ENCODE data around the gene RPGR. TPM values are rescaled to one million over a fixed set of nuclear protein-coding genes. Genes with fewer than 3 reads are reported as not detected.

RPGR gene
- 1 to 10 TPM; 4.2 to 6.1 TPM for total RNA-seq

- ATAC-seq = peak; percentile 96
- CTCF ChIA-PET = interaction anchor here (0.6 to 1.9 kb wide), 22 partner anchors 8 to 565 kb away, joined by 3 to 12 read pairs (median 4); partner anchors contain the start of gene SRPX
- H3K27me3 Mint-ChIP-seq = no peaks in the 10 kb centered on the region
- H3K4me3 Mint-ChIP-seq = peak within 1 kb of the TSS; percentile 83
- H3K27ac Mint-ChIP-seq = peak within 1 kb of the TSS; percentile 93
- H3K9me3 Mint-ChIP-seq (ENCODE audit: low read depth) = no peaks in the 10 kb centered on the region
- H3K4me1 Mint-ChIP-seq = peaks cover 27% of the 10 kb centered on the region
- peak; percentile 95 for DNase-seq
- no peaks in the 10 kb centered on the region for H3K36me3 Mint-ChIP-seq
Observed at GRCh38 chrX:38327007-38327774, at the start of gene RPGR. TSS of gene RPGR (minus strand) at chrX:38327509. CDS start at chrX:38327367, 142 bp downstream.

DNA sequence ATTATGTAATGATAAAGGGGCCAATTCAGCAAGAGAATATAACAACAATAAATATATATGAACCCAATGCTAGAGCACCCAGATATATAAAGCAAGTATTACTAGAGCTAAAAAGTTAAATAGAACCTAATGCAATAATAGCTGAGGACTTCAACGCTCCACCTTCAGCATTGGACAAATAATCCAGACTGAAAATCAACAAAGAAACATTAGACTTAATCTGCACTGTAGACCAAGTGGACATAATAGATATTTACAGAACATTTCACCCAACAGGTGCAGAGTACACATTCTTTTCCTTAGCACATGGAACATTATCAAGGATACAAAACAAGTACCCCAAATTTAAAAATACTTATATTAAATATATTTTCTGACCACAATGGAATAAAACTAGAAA lies 49.4 kb upstream of the RPGR start:
- Mint-ChIP-seq H3K4me1 (no peaks in the 10 kb centered on the region), H3K9me3 (ENCODE audit: low read depth) (no peaks in the 10 kb centered on the region), H3K27me3 (peaks cover 5% of the 10 kb centered on the region), H3K4me3 (no peak overlapping the region), H3K36me3 (no peaks in the 10 kb centered on the region), H3K27ac (no peak overlapping the region)
- no peak for ATAC-seq
- CTCF ChIA-PET = no interaction called here
- DNase-seq = no peak

DNA sequence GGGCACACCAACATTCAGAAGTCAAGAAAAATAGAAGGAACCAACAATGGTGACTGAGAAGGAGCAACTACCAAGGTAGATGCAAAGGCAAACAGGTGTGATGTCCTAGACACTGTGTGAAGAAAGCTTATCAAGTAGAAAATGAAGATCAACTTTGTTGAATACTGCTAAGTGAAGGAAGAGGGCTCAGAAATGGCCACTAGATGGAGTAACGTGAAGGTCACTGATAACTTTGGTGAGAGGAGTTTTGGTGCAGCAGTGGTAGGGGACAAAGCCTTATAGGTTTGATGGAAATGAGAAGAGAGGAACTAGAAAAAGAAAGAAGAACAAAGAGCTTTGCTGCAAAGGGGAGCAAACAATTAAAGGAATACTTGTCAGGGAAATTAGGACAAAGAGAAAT lies 48.6 kb upstream of the RPGR start:
- H3K27me3 Mint-ChIP-seq = peaks cover 10% of the 10 kb centered on the region
- H3K4me1 Mint-ChIP-seq = no peaks in the 10 kb centered on the region
- no peaks in the 10 kb centered on the region for H3K36me3 Mint-ChIP-seq
- CTCF ChIA-PET = no interaction called here
- H3K27ac Mint-ChIP-seq = no peak overlapping the region
- H3K4me3 Mint-ChIP-seq = no peak overlapping the region
- no peaks in the 10 kb centered on the region for H3K9me3 Mint-ChIP-seq (ENCODE audit: low read depth)
- no peak for ATAC-seq
- DNase-seq = no peak

GRCh38 chrX:38374431-38374830 lies 47.1 kb upstream of the RPGR start:
- Mint-ChIP-seq H3K9me3 (ENCODE audit: low read depth) (no peaks in the 10 kb centered on the region), H3K4me3 (no peak overlapping the region), H3K27ac (no peak overlapping the region), H3K36me3 (no peaks in the 10 kb centered on the region), H3K27me3 (peaks cover 10% of the 10 kb centered on the region), H3K4me1 (no peaks in the 10 kb centered on the region)
- CTCF ChIA-PET = no interaction called here
- ATAC-seq (no peak), DNase-seq (no peak)

DNA sequence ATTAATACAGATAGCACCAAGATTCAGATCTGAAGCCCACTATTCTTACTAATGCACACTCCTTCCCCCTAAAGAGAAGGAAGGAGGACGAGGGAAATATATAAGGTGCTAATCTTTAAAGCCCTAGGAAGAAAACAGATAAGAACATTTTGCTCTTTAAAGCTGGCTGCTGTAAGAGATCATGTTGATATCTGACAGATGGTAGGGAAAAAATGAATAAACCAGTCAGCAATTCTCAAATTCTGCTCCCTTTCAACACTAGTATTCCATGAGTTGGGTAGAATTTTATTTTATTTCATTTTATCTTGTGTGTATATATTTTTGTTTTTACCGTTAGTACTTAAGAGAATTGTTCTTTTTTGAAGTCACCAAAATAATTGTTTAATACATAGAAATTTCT lies 44.3 kb upstream of the RPGR start:
- CTCF ChIA-PET = no interaction called here
- peaks cover 7% of the 10 kb centered on the region for H3K27me3 Mint-ChIP-seq
- H3K36me3 Mint-ChIP-seq = no peaks in the 10 kb centered on the region
- H3K9me3 Mint-ChIP-seq (ENCODE audit: low read depth) = no peaks in the 10 kb centered on the region
- DNase-seq (no peak), ATAC-seq (no peak)
- no peaks in the 10 kb centered on the region for H3K4me1 Mint-ChIP-seq
- H3K27ac Mint-ChIP-seq = no peak overlapping the region
- no peak overlapping the region for H3K4me3 Mint-ChIP-seq

- no peak overlapping the region for H3K4me3 Mint-ChIP-seq
Observed at GRCh38 chrX:38368774-38369173, 41.5 kb upstream of the RPGR start.

DNA sequence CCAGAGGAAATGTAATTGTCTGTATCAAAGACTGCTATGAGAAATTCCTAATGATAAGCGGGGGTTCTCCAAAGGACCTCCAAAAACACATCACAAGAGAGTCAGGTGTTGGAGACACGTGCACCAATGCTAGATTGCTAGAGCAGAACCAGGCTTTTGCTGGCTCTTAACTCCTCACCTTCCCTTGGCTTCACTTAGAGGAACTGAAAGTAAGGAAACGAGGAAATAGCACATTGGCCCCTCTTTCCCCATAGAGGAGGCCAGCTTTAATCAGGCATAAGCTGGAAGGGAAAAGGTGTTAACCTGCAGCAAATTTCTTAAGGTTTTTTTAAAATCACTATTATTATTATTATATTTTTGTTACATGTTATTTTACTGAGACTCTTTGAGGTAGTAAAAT lies 38.6 kb upstream of the RPGR start:
- Mint-ChIP-seq H3K9me3 (ENCODE audit: low read depth) (no peaks in the 10 kb centered on the region), H3K27ac (no peak overlapping the region), H3K4me3 (no peak overlapping the region), H3K27me3 (peaks cover 2% of the 10 kb centered on the region), H3K36me3 (no peaks in the 10 kb centered on the region), H3K4me1 (no peaks in the 10 kb centered on the region)
- CTCF ChIA-PET = no interaction called here
- ATAC-seq (no peak), DNase-seq (no peak)

More at GRCh38 chrX:38368774-38369173, 41.5 kb upstream of the RPGR start:
- Mint-ChIP-seq H3K9me3 (ENCODE audit: low read depth) (no peaks in the 10 kb centered on the region), H3K27ac (no peak overlapping the region), H3K36me3 (no peaks in the 10 kb centered on the region), H3K4me1 (no peaks in the 10 kb centered on the region), H3K27me3 (peaks cover 7% of the 10 kb centered on the region)
- ATAC-seq (no peak), DNase-seq (no peak)
- CTCF ChIA-PET = no interaction called here

GRCh38 chrX:38363046-38363445 lies 35.7 kb upstream of the RPGR start:
- no peak overlapping the region for H3K4me3 Mint-ChIP-seq
- CTCF ChIA-PET = no interaction called here
- peaks cover 2% of the 10 kb centered on the region for H3K27me3 Mint-ChIP-seq
- no peaks in the 10 kb centered on the region for H3K36me3 Mint-ChIP-seq
- no peak for ATAC-seq
- no peak for DNase-seq
- no peaks in the 10 kb centered on the region for H3K9me3 Mint-ChIP-seq (ENCODE audit: low read depth)
- no peaks in the 10 kb centered on the region for H3K4me1 Mint-ChIP-seq
- no peak overlapping the region for H3K27ac Mint-ChIP-seq

DNA sequence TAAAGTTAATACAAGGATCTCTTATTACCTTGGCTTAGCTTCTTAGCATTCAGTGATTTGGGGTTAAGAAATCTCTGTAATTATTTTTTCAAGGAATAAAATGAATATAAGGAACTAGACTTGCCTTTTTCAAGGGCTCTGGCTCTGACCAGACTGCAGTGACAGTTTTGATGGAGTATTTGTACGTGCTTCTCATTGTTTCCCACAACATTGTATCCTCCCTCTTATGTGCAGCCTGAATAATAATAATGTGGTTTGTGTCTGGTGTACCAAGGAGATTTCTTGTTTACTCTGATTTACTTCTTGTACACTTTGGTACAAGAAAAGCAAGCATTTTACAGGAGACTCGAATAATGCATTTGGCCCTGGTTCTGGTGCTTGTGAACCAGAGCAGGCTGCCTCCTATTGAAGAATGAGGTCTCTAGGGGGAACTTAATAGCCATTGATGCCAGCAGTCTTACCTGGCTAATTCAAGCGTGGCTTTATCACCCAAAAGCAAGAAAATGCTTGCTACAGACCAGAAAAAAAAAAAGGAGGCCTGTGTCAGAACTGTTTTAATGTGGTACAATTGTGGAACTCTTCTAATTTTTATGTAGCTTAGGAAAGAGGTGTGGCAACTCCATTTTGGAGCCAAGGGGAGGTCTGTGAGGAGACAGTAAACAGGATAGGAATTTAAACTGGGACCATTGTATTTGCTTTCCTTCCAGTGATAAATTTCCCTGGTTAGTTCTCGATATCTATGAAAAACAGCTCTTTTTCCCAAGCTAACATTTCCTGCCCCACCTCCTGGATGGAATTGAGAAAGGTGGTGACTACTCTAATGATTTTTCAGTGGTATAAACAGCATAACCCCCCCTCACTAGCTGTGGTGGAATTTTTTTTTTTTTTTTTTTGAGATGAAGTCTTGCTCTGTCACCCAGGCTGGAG lies 30.7 kb upstream of the RPGR start:
- Mint-ChIP-seq H3K4me1 (no peaks in the 10 kb centered on the region), H3K36me3 (no peaks in the 10 kb centered on the region), H3K27ac (no peak overlapping the region), H3K9me3 (ENCODE audit: low read depth) (no peaks in the 10 kb centered on the region), H3K27me3 (peaks cover 2% of the 10 kb centered on the region), H3K4me3 (no peak overlapping the region)
- CTCF ChIA-PET = no interaction called here
- ATAC-seq = no peak
- no peak for DNase-seq

DNA sequence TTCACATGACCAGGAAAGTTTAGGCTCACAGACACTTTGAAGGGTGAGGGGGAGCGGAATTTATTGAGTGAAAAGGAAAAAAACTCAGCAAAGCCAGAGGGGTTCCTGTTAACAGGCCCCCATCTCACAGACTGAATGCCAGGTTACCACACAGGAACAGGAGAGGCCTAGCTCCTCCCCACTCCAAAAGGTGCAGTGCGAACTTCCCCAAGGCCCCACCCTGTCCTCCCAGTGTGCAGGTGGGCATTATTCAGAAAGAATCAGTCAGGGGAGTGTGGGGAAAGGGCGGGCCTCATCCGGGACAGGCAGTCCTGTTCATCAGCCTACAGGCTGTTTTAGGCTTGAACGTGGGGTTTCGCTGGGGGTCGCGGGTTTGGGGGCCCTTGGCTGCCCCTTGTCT lies 29.1 kb upstream of the RPGR start:
- Mint-ChIP-seq H3K9me3 (ENCODE audit: low read depth) (no peaks in the 10 kb centered on the region), H3K27me3 (no peaks in the 10 kb centered on the region), H3K36me3 (no peaks in the 10 kb centered on the region), H3K4me1 (no peaks in the 10 kb centered on the region), H3K4me3 (no peak overlapping the region), H3K27ac (no peak overlapping the region)
- DNase-seq (no peak), ATAC-seq (no peak)
- CTCF ChIA-PET = no interaction called here

DNA sequence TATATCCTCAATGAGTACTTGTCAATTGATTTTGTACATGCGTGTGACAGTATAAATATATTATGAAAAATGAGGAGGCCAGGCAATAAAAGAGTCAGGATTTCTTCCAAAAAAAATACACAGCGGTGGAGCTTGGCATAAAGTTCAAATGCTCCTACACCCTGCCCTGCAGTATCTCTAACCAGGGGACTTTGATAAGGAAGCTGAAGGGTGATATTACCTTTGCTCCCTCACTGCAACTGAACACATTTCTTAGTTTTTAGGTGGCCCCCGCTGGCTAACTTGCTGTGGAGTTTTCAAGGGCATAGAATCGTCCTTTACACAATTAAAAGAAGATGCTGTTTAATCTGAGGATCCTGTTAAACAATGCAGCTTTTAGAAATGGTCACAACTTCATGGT lies 25.1 kb upstream of the RPGR start, which contains the start of gene OTC:
OTC (plus strand) TSS at position 243 of the 400 bp plus-strand sequence; CDS start at position 336, 93 bp downstream.
- CTCF ChIA-PET = no interaction called here
- DNase-seq = no peak
- Mint-ChIP-seq H3K9me3 (ENCODE audit: low read depth) (no peaks in the 10 kb centered on the region), H3K36me3 (no peaks in the 10 kb centered on the region), H3K4me1 (no peaks in the 10 kb centered on the region), H3K4me3 (no peak within 1 kb of the TSS), H3K27me3 (peaks cover 13% of the 10 kb centered on the region), H3K27ac (no peak within 1 kb of the TSS)
- ATAC-seq = no peak

DNA sequence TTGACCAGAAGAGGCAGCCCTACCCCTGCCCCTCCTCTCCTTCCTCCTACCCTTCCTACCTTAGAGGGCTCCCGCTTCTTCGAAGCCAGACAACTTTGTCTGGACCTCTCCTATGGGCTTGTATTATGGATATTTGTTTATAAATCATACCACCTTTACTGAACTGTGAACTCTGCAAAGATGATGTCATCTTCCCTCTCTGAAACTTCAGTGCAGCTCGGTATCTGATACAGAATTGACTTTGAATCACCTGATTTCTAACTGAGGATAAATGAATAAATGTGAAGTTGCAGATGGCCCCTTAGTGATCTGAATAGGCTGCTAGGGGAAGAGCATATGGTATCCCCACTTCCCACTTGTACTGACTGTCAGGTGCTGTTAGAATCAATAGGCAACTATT lies 24.0 kb upstream of the RPGR start:
- H3K4me1 Mint-ChIP-seq = peaks cover 7% of the 10 kb centered on the region
- H3K9me3 Mint-ChIP-seq (ENCODE audit: low read depth) = no peaks in the 10 kb centered on the region
- H3K4me3 Mint-ChIP-seq = no peak overlapping the region
- H3K27ac Mint-ChIP-seq = no peak overlapping the region
- no peak for ATAC-seq
- CTCF ChIA-PET = no interaction called here
- peaks cover 15% of the 10 kb centered on the region for H3K27me3 Mint-ChIP-seq
- no peaks in the 10 kb centered on the region for H3K36me3 Mint-ChIP-seq
- DNase-seq = no peak

DNA sequence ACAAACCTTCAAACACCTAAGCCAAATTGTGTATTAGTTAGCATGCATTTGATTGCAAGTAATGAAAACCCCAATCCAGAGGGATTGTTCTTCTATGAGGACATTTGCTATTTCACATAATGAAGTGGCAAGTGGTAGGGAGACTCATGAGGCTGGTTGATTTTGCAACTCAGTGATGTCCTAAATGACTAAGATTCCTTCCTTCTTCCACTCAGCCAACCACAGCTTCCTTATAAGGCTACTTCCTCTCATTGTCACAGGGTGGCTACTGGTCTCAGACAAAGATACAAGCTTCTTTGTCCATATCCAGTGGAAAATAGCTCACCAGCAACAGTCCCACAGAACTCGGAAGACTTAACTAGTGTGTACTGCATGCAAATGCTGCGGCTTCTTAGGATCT lies 19.8 kb upstream of the RPGR start:
- Mint-ChIP-seq H3K36me3 (no peaks in the 10 kb centered on the region), H3K9me3 (ENCODE audit: low read depth) (no peaks in the 10 kb centered on the region), H3K4me1 (peaks cover 7% of the 10 kb centered on the region), H3K27ac (no peak overlapping the region), H3K4me3 (no peak overlapping the region), H3K27me3 (peaks cover 19% of the 10 kb centered on the region)
- DNase-seq = no peak
- CTCF ChIA-PET = no interaction called here
- peak; percentile 39 for ATAC-seq

GRCh38 chrX:38346150-38346549 lies 18.8 kb upstream of the RPGR start:
- CTCF ChIA-PET = no interaction called here
- peaks cover 19% of the 10 kb centered on the region for H3K27me3 Mint-ChIP-seq
- H3K36me3 Mint-ChIP-seq = no peaks in the 10 kb centered on the region
- H3K9me3 Mint-ChIP-seq (ENCODE audit: low read depth) = no peaks in the 10 kb centered on the region
- no peak overlapping the region for H3K27ac Mint-ChIP-seq
- DNase-seq (no peak), ATAC-seq (no peak)
- no peak overlapping the region for H3K4me3 Mint-ChIP-seq
- H3K4me1 Mint-ChIP-seq = peaks cover 7% of the 10 kb centered on the region

All from activated CD8-positive, alpha-beta memory T cell treated with anti-CD3 and anti-CD28 coated beads, Interleukin-2, amount 10 ng/mL, durations not matched to agents 7 days and 5 days (primary cell).